ENCODE results near the gene ACVRL1.

The ACVRL1 gene

GRCh38 chr12:51907083-51907855 lies at the start of gene ACVRL1:
TSS of gene ACVRL1 (plus strand) at chr12:51907504. CDS start at chr12:51912475, 4,971 bp downstream.
- no peak for DNase-seq (ENCODE audit: low read depth)

GRCh38 chr12:51860986-51861385 lies 46.3 kb upstream of the ACVRL1 start:
- no peak for DNase-seq (ENCODE audit: low read depth)

- no peak for DNase-seq (ENCODE audit: low read depth)
Observed at GRCh38 chr12:51862947-51863346, 44.4 kb upstream of the ACVRL1 start.

- peak; percentile 32 for DNase-seq (ENCODE audit: low read depth)
Observed at GRCh38 chr12:51863363-51863932, 43.9 kb upstream of the ACVRL1 start.

- peak; percentile 27 for DNase-seq (ENCODE audit: low read depth)
Observed at GRCh38 chr12:51863933-51864832, 43.1 kb upstream of the ACVRL1 start.

- DNase-seq (ENCODE audit: low read depth), result peak; percentile 57
Observed at GRCh38 chr12:51864833-51865670, 42.3 kb upstream of the ACVRL1 start.

- DNase-seq (ENCODE audit: low read depth), result no peak
Observed at GRCh38 chr12:51865757-51866270, 41.5 kb upstream of the ACVRL1 start.

GRCh38 chr12:51866324-51866723 lies 41.0 kb upstream of the ACVRL1 start:
- DNase-seq (ENCODE audit: low read depth), result no peak

- DNase-seq (ENCODE audit: low read depth), result no peak
Observed at GRCh38 chr12:51866762-51867161, 40.5 kb upstream of the ACVRL1 start.

- DNase-seq (ENCODE audit: low read depth), result no peak
Observed at GRCh38 chr12:51867371-51867770, 39.9 kb upstream of the ACVRL1 start.

GRCh38 chr12:51867796-51868428 lies 39.4 kb upstream of the ACVRL1 start:
- DNase-seq (ENCODE audit: low read depth), result no peak

GRCh38 chr12:51868821-51869495 lies 38.3 kb upstream of the ACVRL1 start:
- DNase-seq (ENCODE audit: low read depth), result no peak

- DNase-seq (ENCODE audit: low read depth), result no peak
Observed at GRCh38 chr12:51869496-51869865, 37.8 kb upstream of the ACVRL1 start.

- DNase-seq (ENCODE audit: low read depth), result no peak
Observed at GRCh38 chr12:51869931-51870330, 37.4 kb upstream of the ACVRL1 start.

- peak; percentile 51 for DNase-seq (ENCODE audit: low read depth)
Observed at GRCh38 chr12:51870504-51870903, 36.8 kb upstream of the ACVRL1 start.

GRCh38 chr12:51871126-51871525 lies 36.2 kb upstream of the ACVRL1 start:
- no peak for DNase-seq (ENCODE audit: low read depth)

GRCh38 chr12:51871918-51872688 lies 35.2 kb upstream of the ACVRL1 start:
- DNase-seq (ENCODE audit: low read depth), result no peak

- no peak for DNase-seq (ENCODE audit: low read depth)
Observed at GRCh38 chr12:51872689-51872981, 34.7 kb upstream of the ACVRL1 start.

GRCh38 chr12:51873251-51873994 lies 33.9 kb upstream of the ACVRL1 start:
- DNase-seq (ENCODE audit: low read depth), result peak; percentile 55
